Fibroblast of skin of left biceps (primary cell): ENCODE data around the gene CD44.

Experiments
- DNase-seq, 2 experiments: peaks; one replicate each; pipeline ENCODE4 v3.0.0-alpha.2; 2013; ENCODE audit warnings: low read depth in 2 of 2

The CD44 gene

DNA sequence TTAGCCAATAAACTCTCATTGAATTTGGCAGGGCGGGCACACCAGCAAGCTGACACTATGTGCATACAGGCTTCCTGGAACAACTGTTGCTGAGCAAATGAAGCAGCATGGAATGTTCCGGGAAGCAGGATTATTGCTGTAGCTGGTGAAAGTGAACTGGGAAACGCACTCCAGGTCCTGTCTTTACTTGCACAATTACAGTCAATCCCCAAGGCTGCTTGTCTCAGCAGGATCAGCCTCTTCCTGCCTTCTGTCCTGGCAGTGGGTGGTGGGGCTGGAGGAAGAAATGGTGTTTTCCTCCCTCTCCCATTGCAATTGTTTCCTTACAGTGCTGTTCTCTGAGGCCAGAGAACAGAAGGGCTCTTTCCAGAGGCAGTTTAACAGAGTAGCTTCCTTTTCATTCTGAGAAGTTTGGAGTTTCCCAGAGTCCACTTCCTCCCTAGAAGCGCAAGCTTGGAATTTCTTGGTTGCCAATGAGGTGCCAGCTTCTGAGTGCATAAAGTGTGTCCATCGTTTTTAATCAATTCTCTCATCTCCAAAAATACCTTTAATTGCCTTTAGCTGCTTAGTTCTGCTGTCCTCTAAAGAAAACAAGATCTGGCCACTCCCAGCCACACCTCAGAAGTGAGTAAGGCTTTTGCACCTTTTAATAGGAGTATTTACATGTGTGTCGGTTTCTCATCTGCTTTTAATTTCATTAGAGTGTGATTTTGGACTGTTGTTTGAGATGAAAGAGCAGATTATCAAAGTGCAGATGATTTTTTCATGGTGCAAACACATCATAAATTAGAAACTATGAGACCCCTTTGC, 19.9 kb downstream of the CD44 start:
- no peak for DNase-seq

DNA sequence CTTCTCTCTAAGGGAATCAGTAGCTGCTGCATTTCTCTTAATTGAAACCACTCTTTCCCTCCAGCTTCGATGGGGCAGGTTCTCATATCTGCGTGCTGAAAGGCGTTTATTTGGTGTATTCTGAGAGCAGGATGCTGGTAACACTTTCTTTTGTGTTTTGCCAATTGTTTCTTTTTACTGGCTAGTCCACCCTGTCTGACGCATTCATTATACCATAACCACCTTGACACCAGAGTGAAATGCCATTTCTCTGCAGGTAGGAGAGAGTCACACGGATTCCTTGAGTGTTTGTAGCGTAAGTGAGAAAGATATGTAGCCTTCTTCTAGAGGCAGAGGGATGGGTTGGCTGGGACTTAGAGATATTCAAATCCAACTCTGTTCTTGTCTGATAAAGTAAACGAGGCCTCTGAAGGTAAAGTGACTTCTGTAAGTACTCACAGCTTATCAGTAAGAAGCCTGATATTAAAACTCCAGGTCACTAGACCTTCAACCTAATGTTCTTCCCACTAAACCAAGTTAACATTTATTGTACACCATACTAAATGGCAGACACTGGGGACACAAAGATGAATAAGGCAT, 21.4 kb downstream of the CD44 start:
- no peak for DNase-seq

GRCh38 chr11:35160902-35161597, 22.1 kb downstream of the CD44 start:
- DNase-seq, result no peak

GRCh38 chr11:35162745-35163144, 23.8 kb downstream of the CD44 start:
- DNase-seq, result no peak

GRCh38 chr11:35163209-35163608, 24.2 kb downstream of the CD44 start:
- no peak for DNase-seq

- DNase-seq, result no peak
These were observed 24.9 kb downstream of the CD44 start for GRCh38 chr11:35163702-35164496.

DNA sequence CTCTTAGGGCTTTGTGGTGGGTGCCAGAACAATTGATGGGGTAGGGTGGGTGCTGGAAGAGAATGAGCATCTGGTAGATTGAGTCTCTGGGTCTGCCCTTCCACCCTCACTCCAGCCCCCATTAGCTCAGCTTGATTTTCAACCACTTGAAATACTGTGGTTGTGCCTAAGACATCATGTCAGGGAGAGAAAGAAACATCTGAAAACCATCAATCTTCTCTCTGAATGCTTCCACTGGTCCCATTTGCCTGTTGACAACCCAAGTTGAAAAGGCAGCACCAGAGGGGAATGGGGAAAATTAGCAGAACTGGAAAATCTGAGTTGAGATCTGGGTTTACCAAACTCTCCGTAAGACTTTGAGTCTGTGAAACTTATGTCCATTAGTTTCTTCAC, 26.1 kb downstream of the CD44 start:
- DNase-seq, result no peak

GRCh38 chr11:35165423-35166368, 26.7 kb downstream of the CD44 start:
- DNase-seq, result peak in 1 of 2 experiments; percentile 50

DNA sequence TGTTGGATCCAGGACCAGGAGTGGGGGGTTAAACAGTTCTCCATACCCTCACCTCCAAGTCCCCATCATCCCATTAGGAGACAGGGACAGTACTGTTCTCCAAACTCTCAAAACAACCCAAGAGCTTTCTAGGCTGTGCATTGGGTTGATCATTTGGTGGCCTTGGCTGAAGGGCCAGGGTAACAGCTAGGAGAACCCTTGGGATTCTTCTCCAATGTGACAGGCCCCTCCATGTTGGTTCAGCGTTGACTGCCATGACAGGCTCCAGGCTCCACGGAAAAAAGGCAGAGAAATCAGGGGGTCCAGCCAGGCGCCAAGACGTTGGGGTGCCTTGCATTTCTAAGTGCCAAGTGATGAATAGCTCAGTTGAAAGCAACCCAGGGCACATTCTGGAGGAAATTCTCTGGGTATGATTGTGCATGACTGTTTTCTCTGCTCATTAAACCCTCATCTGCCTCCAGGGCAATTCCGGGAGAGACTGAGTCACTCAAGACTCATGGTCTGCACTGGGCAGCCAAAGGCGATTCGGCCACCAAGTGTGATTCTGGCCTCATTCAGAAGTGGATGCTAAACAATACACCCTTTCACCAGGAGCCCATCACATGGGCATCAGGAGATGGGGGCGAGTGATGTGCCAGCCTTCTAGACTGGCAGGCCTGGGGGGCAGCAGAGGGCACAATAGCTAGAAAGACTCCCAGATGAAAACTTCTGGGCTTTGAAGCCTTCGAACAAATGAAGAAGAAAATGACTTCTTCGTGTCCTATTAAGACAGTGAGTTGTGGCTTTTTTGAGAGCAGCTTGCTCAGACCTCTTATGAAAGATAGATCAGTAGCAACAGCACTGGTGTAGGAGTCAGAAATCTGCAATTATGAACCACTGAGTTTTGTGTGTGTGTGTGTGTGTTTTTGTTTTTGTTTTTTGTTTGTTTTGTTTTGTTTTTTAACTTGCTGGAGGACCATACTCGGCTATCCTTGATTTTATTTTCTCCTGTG, 27.7 kb downstream of the CD44 start:
- no peak for DNase-seq

GRCh38 chr11:35167426-35167954, 28.5 kb downstream of the CD44 start:
- no peak for DNase-seq

DNA sequence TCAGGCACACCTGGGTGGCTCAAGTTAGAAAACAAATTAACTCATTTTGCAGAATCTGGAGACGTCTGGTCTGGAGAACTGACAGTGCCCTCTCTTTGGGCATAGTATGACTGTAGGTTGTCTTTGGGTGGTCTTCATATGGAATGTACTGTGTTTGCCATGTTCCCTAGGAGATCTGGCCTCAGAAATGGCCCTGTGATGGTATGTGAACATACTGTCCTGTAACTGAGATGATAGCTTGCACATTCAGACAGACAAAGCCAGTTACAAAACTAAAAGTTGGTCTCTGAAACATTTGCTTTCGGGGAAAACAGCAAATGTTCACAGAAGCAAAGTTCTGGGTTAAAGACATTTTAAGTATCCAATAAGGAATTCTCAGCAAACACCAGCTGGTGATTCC, 29.7 kb downstream of the CD44 start:
- no peak for DNase-seq

DNA sequence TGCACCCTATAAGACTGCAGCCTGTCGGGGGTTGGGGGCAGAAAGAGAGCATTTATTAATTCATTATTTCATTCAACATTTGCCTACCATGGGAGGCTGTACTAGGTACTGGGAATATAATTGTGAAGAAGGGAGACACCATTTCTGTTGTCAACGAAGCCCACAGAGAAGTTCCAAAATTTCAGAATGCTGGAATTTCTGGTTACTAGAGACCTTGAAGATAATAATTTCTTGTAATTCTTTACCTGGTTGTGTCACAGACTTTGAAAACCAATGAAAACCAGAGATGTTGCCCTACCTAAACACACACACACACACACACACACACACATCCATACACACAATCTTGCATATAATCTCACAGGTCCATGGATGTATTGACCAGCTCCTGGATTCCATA, 30.1 kb downstream of the CD44 start:
- DNase-seq, result no peak

- DNase-seq, result no peak
These were observed 30.8 kb downstream of the CD44 start for GRCh38 chr11:35169754-35170153.

GRCh38 chr11:35170503-35170902, 31.5 kb downstream of the CD44 start:
- DNase-seq, result no peak

- no peak for DNase-seq
These were observed 32.3 kb downstream of the CD44 start for GRCh38 chr11:35171226-35171625.

- no peak for DNase-seq
These were observed 34.1 kb downstream of the CD44 start for GRCh38 chr11:35173011-35173511.

GRCh38 chr11:35173616-35174566, 34.9 kb downstream of the CD44 start:
- no peak for DNase-seq

GRCh38 chr11:35174666-35175065, 35.7 kb downstream of the CD44 start:
- DNase-seq, result peak in 1 of 2 experiments; percentile 33
